Measurements from ENCODE around the gene ARFGAP2. TPM values are rescaled to one million over a fixed set of nuclear protein-coding genes. Genes with fewer than 3 reads are reported as not detected.

Gene ARFGAP2
- polyA plus RNA-seq, 1 experiment, result 58.1 TPM

- TF ChIP-seq, protein P1, sequence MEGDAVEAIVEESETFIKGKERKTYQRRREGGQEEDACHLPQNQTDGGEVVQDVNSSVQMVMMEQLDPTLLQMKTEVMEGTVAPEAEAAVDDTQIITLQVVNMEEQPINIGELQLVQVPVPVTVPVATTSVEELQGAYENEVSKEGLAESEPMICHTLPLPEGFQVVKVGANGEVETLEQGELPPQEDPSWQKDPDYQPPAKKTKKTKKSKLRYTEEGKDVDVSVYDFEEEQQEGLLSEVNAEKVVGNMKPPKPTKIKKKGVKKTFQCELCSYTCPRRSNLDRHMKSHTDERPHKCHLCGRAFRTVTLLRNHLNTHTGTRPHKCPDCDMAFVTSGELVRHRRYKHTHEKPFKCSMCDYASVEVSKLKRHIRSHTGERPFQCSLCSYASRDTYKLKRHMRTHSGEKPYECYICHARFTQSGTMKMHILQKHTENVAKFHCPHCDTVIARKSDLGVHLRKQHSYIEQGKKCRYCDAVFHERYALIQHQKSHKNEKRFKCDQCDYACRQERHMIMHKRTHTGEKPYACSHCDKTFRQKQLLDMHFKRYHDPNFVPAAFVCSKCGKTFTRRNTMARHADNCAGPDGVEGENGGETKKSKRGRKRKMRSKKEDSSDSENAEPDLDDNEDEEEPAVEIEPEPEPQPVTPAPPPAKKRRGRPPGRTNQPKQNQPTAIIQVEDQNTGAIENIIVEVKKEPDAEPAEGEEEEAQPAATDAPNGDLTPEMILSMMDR (IDR thresholded peaks at IDR 0.05; ENCODE audit: insufficient read depth, low read depth, low read length), result peak; percentile 99
- Histone ChIP-seq H3K36me3 (ENCODE audit: control insufficient read depth, insufficient read depth, low read length) (no peaks in the 10 kb centered on the region; the same call in none of the 2 replicates), H3K4me3 (ENCODE audit: low read depth, low read length) (no peak overlapping the region), H3K27me3 (ENCODE audit: control insufficient read depth, insufficient read depth, low read length) (no peaks in the 10 kb centered on the region)
- DNase-seq (ENCODE audit: low read depth), result no peak
- POLR2A ChIA-PET, result interaction anchor here (0.6 to 1.0 kb wide), 2 partner anchors 237 to 311 kb away, joined by 5 to 9 read pairs; no protein-coding TSS in a partner anchor
- CTCF ChIA-PET, result interaction anchor here (0.6 to 3.9 kb wide), 48 partner anchors 10 to 353 kb away, joined by 3 to 65 read pairs (median 5); partner anchors contain the start of genes CSTPP1 and LRP4
Measured at GRCh38 chr11:47152953-47153950, 23.4 kb downstream of the ARFGAP2 start.

DNA sequence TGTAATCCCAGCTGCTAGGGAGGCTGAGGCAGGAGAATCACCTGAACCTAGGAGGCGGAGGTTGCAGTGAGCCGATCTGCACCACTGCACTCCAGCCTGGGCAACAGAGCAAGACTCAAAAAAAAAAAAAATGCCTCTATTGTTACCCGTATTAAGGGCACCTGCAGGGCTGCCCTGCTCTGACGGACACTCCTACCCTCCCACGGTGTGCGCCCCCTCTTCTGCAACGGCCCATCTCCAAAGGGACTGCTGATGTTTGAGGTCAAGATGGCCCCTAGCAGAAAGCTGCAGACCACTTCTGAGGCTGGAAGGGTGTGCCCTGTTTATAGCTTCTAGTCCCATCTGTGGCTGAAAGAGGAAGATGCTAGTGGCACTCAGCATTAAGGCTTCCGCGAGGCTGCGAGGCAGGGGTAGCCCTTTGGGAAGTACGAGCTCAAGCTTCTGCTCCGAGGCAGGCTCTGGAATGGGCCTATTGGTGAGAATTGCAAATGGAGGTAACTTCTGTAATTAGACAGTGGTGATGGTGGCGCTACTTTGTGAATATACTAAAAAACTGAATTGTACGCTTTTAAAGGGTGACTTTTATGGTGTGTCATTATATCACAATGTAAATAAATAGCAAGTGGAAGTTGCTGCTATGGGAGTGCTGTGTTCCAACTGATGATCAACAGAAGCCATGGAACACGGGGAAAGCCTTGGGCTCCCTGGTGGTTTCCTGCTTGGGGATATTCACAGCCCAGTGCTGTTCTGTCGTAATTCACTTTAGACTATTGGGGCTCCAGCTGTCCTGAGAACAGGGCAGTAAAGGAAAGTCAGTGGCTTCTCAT, 24.3 kb downstream of the ARFGAP2 start:
- TF ChIP-seq, protein P1 (IDR thresholded peaks at IDR 0.05; ENCODE audit: insufficient read depth, low read depth, low read length), result no peak
- Histone ChIP-seq H3K4me3 (ENCODE audit: low read depth, low read length) (no peak overlapping the region), H3K27me3 (ENCODE audit: control insufficient read depth, insufficient read depth, low read length) (no peaks in the 10 kb centered on the region), H3K36me3 (ENCODE audit: control insufficient read depth, insufficient read depth, low read length) (no peaks in the 10 kb centered on the region; the same call in 1 of the 2 replicates)
- ChIA-PET CTCF (interaction anchor here (0.6 to 3.9 kb wide), 43 partner anchors 9 to 372 kb away, joined by 3 to 65 read pairs (median 6); partner anchors contain the start of gene LRP4), POLR2A (interaction anchor here (0.6 to 1.0 kb wide), 2 partner anchors 236 to 310 kb away, joined by 5 to 9 read pairs; no protein-coding TSS in a partner anchor)
- DNase-seq (ENCODE audit: low read depth), result no peak

DNA sequence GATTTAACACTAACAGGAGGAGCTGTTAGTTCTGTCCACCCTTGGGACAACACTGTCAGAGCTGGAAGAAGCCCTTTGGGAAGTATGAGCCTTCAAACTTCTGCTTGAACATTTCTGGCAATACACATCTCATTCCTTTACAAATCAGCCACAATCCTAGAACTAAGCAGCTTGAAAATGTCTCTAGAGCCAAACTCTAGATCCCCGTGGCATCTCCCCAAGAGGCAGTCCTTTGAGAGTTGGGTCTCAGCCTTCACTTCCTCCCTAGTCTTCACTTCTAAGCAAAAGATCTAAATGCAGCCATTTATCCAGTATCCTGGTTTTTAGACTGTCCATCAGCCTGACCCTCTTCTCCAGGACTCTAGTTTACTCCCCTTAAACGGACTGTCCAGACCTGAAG, 26.9 kb downstream of the ARFGAP2 start:
- TF ChIP-seq, protein P1 (IDR thresholded peaks at IDR 0.05; ENCODE audit: insufficient read depth, low read depth, low read length), result no peak
- Histone ChIP-seq H3K4me3 (ENCODE audit: low read depth, low read length) (no peak overlapping the region), H3K36me3 (ENCODE audit: control insufficient read depth, insufficient read depth, low read length) (no peaks in the 10 kb centered on the region; the same call in 1 of the 2 replicates), H3K27me3 (ENCODE audit: control insufficient read depth, insufficient read depth, low read length) (no peaks in the 10 kb centered on the region)
- ChIA-PET CTCF (interaction anchor here (0.9 to 1.9 kb wide), 8 partner anchors 11 to 268 kb away, joined by 3 to 7 read pairs (median 4); no protein-coding TSS in a partner anchor), POLR2A (no interaction called here)
- DNase-seq (ENCODE audit: low read depth), result no peak

GRCh38 chr11:47148903-47149531, 27.7 kb downstream of the ARFGAP2 start:
- no peaks in the 10 kb centered on the region for H3K27me3 ChIP-seq (ENCODE audit: control insufficient read depth, insufficient read depth, low read length)
- H3K4me3 ChIP-seq (ENCODE audit: low read depth, low read length), result no peak overlapping the region
- DNase-seq (ENCODE audit: low read depth), result no peak
- POLR2A ChIA-PET, result no interaction called here
- no peaks in the 10 kb centered on the region; the same call in 1 of the 2 replicates for H3K36me3 ChIP-seq (ENCODE audit: control insufficient read depth, insufficient read depth, low read length)
- CTCF ChIA-PET, result interaction anchor here (0.9 to 1.9 kb wide), 8 partner anchors 12 to 268 kb away, joined by 3 to 7 read pairs (median 4); no protein-coding TSS in a partner anchor
- TF ChIP-seq, protein P1 (IDR thresholded peaks at IDR 0.05; ENCODE audit: insufficient read depth, low read depth, low read length), result no peak

All from BJ (cell line).